ENCODE data around the gene CR1L.
"Not testable (repeated sequence)": the region's sequence is repeated elsewhere in the genome, so short reads cannot be mapped to it uniquely, and the experiment has no call there.

The CR1L gene

DNA sequence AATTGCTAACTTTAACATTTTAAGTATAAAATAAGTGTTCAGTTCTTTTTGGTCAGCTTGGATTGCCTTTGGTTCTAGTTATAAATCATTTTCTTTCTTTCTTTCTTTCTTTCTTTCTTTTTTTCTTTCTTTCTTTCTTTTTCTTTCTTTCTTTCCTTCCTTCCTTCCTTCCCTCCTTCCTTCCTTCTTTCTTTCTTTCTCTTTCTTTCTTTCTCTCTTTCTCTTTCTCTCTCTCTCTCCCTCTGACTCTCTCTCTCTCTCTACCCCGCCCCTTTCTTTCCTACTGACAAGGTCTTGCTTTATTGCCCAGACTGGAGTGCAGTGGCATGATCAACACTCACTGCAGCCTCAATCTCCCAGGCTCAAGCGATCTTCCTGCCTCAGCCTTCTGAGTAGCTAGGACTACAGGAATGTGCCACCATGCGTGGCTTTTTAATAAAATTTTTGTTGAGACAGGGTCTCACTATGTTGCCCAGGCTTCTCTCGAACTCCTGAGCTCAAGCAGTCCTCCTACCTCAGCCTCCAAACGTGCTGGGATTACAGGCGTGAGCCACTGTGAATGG, 38.0 kb downstream of the CR1L start:
- DNase-seq (ENCODE audit: low read depth), result not testable (repeated sequence)

DNA sequence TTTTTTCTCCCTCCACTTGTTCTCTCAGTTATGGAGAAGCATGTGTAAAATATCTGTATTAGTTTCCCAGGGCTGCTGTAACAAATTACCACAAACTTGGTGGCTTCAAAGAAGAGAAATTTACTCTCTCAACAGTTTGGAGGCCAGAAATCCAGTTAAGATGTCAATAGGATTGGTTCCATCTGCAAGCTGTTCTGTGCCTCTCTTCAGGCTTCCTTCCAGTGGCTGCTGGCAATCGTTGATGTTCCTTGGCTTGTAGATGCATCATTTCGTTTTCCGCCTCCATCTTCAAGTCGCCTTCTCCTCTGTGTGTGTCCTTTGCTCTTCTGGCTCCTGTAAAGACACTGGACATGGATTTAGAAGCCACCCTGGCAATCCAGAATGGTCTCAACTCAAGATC, 45.6 kb downstream of the CR1L start:
- not testable (repeated sequence) for DNase-seq (ENCODE audit: low read depth)

DNA sequence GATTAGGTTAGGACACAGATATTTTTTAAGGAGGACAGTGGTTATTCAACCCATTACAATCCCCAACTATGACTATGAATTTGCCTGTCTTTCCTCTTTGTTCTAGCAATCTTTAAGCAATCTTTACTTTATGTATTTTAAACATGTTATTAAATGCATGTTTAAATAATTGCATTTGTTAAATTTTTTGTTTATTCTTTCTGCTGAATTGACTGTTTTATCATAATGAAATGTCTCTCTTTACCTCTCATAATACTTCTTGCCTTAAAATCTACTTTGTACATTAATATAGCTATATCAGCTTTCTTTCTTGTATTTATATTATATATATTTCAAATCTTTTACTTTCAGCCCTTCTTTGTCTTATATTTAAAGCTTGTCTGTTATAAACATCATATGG, 46.1 kb downstream of the CR1L start:
- DNase-seq (ENCODE audit: low read depth), result no peak

DNA sequence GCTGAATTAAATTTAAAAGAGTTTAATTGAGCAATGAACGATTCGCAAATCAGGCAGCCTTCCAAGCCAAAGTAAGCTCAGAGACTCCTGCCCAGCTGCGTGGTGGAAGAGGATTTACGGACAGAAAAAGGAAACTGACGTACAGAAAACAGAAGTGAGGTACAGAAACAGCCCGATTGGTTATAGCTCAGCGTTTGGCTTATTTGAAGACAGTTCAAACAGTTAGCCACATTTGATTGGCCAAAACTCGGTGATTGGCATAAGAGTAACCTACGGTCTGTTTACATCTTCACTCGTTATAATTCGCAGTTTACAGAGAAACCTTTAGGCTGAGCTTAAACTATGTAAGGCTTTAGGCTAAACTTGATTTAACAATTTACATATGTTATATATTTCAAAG, 46.9 kb downstream of the CR1L start:
- no peak for DNase-seq (ENCODE audit: low read depth)

DNA sequence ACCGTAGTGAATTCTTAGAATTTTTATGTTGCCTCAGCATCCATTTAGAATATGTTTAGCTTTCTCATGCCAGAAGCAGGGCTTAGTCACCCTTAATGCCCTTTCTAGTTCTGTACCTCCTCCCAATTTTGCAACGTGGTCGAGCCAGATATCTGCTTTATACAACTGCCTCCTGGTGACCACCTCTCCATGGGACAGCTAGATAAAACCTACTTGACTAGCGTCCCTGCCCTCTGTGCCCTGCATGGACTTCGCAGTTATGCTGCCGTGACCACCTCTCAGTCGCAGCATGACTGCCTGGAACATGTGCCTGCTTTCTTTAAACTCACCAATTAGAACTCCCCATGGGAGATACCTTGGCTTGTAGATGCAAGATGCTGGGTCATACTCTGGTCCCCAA, 47.4 kb downstream of the CR1L start:
- not testable (repeated sequence) for DNase-seq (ENCODE audit: low read depth)

DNA sequence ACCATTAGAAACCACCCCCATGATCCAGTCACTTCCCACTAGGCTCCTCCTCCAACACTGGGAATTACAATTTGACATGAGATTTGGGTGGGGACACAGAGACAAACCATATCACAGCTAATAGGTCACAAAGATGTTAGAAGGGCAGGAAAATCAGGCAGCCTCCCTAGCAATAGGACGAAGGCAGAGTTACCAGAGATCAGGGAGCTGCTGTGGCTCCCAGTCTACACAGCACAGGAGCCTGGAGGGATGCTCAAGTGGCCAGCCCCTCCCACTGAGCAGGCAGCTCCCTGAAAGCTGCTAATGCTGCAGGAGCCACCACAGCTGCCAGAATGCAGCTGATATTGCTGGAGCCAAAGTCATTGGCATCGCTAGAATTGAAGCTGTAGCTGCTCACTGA, 51.0 kb downstream of the CR1L start:
- DNase-seq (ENCODE audit: low read depth), result no peak

DNA sequence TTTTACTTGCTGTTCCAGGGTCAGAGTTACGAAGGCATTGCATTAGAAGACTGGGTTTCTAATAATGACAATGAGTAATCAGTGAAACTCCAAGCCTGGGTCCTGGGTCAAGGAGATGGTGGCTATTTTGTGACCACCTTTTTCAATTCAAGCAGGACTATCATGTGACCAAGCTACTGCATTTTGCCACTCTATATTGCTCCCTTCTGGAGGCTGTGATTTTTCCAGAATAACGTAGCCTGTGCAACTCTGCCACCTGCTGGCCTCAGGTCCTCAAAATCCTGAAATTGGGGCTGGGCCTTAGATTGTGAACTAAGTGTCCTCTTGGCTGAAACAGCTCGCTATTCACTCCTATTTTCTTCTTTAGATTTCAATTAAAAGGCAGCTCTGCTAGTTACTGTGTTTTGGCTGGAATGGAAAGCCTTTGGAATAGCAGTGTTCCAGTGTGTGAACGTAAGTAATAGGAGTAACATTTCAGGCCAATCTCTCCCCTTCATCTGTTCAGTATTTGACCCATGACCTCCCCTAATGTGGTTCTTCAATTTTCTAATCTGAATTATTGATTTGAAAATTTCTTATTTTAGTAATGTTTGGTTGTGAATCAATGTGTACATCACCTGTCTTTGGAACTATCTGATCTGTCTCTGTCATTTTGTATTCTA, 54.0 kb downstream of the CR1L start:
- DNase-seq (ENCODE audit: low read depth), result peak; percentile 21

DNA sequence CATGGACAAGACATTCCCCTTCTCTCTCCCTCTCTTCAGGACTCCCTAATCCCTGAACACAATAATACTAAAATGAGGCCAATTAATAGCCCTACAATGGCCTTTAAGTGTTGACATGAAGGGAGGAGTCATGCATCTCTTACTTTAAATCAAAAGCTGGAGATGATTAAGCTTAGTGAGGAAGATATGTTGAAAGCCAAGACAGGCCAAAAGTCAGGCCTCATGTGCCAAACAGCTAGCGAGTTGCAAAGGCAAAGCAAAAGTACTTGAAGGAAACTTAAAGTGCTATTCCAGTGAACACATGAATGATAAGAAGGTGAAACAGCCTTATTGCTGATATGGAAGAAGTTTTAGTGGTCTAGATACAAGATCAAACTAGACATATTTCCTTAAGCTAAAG, 57.4 kb downstream of the CR1L start:
- no peak for DNase-seq (ENCODE audit: low read depth)

DNA sequence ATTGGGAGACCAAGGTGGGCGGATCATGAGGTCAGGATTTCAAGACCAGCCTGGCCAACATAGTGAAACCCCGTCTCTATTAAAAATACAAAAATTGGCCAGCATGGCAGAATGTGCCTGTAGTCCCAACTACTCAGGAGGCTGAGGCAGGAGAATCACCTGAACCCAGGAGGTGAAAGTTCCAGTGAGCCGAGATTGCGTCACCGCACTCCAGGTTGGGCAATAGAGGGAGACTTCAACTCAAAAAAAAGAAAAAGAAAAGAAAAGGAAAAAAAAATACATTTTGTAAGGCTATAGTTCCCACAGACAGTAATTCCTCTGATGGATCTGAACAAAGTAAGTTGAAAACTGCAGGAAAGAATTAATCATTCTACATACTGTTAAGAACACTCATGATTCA, 58.8 kb downstream of the CR1L start:
- no peak for DNase-seq (ENCODE audit: low read depth)

DNA sequence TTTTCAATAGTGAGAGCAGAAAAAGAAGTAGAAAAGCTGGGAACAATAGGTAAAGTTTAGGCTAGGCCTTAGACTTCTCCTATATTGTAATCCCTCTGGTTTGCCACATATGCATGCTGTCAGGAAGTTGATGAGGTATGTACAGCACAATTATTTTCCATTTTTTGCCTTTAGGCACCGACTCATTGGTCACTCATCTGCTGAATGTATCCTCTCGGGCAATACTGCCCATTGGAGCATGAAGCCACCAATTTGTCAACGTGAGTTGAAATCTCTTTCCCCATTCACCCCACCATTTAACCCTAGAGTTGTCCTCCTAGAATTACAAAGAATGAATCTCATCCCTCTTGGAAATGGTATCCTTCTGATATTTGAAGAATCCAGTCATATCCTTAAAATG, 63.1 kb downstream of the CR1L start:
- not testable (repeated sequence) for DNase-seq (ENCODE audit: low read depth)

DNA sequence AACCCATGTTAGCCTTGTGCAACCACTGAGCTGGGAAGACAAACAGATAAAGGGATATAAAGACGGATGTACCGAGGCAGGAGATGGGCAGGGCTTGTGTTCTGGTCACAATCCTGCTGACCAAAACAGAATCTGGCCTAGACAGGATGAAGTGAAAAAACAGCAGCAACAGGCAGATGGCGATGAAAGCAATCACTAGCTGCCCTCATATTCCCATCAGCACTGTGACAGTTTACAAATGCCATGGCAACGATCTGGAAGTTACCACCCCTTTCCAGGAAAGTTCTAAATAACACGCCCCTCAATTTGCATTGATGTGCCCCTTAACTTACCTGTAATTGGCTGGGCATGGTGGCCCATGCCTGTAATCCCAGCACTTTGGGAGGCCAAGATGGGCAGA, 66.4 kb downstream of the CR1L start:
- no peak for DNase-seq (ENCODE audit: low read depth)

DNA sequence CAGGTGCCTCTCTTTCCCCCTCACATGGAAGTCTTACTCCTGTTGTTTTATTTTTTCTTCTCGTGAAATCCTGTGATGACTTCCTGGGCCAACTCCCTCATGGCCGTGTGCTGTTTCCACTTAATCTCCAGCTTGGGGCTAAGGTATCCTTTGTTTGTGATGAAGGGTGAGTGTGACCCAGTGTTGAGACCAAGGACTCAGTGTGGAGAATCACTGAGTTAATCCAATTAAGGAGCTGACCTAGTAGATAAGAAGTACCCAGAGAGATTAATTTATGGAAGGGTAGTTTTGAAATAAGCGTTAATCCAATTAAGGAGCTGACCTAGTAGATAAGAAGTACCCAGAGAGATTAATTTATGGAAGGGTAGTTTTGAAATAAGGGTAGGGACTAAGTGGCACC, 67.8 kb downstream of the CR1L start:
- not testable (repeated sequence) for DNase-seq (ENCODE audit: low read depth)

DNA sequence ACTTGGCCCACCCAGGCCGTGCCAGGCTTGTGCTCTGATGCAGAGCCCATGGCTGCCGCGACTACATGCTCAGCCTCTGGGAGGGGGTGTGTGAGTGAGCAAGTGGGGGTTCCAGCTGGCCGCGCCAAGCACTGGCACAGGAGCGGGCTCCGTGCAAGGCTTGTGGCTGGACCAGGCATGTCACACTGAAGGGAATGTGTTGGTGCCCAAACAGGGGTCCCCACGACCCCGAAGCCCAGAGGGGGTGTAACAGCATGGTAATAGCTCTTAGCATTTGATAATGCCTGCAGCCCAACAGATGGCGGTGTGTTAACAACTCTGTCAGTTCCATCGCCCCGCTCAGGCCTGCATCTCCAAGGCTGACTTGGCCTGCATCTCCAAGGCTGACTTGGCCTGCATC, 68.6 kb downstream of the CR1L start:
- DNase-seq (ENCODE audit: low read depth), result no peak

DNA sequence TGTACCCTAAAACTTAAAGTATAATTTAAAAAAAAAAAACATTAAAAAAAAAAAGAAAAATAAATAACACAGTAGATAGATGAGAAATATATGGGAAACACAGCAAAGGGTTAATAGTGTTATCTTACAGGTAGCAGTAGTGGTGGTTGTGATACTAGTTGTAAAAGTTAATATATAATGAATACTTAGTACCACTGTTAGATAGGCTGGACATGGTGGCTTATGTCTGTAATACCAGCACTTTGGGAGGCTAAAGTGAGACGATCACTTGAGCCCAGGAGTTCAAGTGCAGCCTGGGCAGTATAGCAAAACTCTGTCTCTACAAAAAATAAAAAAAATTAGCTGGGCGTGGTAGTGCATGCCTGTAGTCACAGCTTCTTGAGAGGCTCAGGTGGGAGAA, 74.3 kb downstream of the CR1L start:
- no peak for DNase-seq (ENCODE audit: low read depth)

DNA sequence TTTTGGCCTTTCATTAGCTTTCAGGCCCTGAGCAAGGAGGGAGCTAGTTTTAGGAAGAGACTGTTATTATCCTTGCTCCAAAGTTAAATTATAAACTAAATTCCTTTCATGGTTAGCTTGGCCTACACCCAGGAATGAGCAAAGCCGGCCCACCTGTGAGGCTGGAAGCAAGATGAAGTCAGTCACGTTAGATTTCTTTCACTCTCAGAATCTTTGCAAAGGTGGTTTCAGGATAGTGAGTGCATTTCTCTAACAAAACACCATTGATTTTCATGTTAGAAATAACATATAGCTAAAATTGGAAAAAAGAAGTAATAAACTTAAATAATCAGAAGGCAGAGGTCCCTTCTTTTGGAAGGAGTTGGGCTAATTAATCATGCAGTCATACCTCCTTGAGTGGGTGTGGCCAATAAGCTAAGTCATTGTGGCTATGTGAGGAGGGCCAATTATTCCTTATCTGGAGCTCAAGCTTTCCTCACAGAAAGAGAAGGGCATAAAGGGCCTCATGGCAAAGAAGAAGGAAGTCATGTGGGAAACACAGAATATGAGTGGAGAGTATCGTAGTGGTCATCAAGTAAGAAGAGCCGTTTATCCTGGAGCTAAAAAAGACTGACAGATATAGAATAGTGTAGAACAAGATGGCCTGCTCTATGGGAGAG, 83.4 kb downstream of the CR1L start:
- DNase-seq (ENCODE audit: low read depth), result not testable (repeated sequence)

DNA sequence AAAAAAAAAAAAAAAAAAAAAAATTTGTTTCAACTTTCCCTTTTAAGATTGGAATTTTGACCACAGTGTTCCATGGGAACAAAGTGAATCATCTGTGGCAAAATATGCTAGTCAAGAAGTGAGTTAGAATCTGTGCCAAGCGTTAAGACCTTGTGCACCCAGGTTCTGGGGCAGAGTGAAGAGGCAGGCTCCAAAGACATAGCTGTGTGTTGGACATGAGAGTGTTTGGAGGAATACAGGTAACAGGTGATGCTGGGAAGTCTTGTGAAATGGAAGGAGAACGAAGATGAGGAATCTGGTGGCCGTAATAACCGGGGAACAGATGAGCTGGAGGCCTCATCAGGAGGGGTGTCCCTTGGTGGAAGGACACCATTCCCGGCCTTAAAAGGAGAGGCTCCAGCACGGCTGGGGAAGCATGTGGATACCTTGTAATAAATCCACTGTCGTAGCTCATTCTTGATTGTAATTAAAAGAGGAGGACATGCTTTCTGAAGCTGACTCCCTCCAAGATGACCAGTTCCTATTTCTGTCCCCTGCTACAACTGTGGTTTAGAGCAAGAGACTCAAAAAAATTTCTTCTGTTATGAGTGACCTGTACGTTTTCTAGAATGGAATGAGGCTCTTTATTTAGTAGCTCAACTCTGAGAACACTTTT, 92.7 kb downstream of the CR1L start:
- not testable (repeated sequence) for DNase-seq (ENCODE audit: low read depth)

DNA sequence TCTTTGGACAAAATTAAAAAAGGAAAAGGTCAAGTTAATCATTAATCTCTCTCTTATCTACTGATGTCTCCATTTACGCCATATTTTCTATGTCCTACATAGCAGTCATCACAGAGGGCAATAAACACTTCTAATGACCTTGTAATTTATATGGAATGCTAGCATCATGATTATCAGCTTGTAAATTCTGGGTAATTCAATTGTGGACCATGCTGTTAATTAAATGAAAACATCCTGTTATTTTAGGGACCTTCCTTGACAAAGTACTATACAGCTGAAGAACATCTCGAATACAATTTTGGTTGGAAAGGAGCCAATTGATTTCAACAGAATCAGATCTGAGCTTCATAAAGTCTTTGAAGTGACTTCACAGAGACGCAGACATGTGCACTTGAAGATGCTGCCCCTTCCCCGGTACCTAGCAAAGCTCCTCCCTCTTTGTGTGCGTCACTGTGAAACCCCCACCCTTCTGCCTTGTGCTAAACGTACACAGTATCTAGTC, 93.3 kb downstream of the CR1L start:
- not testable (repeated sequence) for DNase-seq (ENCODE audit: low read depth)

DNA sequence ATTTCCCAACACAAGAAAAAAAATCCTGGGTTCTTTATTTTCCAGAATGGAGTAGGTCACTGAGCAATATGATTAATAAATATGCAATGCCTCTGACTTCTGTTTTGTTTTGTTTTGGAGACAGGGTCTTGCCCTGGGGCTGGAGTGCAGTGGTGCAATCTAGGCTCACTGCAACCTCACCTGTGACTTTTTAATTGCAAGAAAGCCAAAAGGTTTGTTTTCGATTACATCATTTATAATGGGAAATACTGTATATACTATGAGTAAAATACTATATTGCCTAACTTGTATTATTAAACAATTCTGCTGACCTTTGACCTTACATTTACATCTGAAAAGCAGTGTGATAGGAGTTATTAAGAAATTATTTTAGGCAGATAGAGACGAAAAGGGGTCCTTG, 95.3 kb downstream of the CR1L start:
- no peak for DNase-seq (ENCODE audit: low read depth)

DNA sequence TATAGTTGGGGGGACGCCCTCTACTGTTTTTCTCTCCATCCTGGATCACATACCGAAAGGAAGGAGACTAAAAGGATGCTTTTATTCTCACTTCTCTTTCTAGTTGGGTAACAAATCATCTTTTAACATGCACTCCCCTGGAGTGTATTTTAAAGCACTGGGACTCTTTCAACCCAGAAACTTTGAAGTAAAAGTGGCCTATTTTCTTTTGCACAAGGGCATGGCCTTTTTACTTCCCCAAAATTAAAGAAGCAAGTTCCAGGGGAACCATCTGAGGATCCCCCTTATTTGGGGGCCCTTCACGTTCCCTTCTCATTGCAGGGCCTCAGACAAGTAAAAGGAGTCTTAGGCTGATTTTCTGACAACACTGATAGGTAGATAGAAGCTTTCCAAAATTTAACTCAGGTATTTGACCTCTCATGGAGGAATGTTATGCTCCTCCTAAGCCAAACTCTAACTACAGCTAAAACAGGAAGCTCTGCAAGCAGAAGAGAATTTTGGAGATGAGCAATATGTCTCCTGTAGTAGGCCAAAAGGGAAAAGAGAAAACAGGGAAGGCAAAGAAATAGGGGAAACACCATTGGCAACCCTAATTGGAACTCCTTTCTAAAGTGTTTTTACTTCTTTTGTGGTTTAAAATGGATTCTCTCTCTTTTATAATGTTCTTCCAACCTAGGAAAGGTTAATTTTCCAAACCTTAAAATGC, 98.1 kb downstream of the CR1L start:
- DNase-seq (ENCODE audit: low read depth), result no peak

DNA sequence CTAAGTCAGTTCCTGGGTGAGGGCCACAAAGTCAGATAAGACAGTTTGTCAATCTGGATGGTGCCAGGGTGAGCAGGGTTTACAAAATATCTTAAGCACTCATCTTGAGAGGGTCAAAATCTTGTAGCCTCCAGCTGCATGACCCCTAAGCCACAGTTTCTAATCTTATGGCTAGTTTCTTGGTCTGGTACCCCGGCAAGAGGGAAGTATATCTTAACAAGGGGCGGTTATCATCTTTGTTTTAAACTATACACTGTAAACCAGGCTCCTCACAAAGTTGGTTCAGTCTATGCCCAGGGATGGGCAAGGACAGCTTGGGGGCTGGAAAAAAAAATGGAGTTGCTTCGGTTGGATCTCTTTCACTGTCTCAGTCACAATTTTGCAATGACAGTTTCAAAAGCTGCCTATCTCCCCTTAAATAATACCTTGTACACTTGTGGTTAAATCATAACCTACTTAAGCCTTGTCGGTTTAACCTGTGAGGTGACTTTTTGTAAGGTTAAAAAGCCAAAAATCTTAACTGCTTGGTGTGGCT, 99.1 kb downstream of the CR1L start:
- no peak for DNase-seq (ENCODE audit: low read depth)

DNA sequence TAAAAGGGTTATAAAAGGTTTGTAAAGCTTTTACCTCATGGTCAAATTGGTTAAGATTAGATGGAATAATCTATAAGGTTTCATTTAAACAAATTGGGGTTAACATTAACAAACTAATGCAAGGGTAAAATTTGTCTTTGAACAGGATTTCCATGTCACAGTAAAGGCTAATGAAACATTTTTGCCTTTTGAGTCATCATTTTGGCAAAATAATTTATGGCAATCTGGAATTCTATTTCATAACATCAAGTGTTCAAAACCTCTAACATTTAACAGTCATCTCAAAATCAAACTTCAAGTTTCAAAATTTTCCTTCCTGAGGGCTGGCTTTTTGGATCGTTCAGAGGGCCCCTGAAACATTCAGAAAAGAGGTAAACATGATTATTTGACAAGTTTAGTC, 100.4 kb downstream of the CR1L start:
- DNase-seq (ENCODE audit: low read depth), result no peak
